IMR-90 (cell line): Measurements from ENCODE around the gene COL1A1. TPM values are rescaled to one million over a fixed set of nuclear protein-coding genes. Genes with fewer than 3 reads are reported as not detected.

Experiments used
- ATAC-seq: fragments of 200-7000 bp; cut with Tn5 transposase; 2 replicates; pipeline ENCODE4 v1.9.1; 2020; ENCODE audit warnings: low read depth, mild to moderate bottlenecking, moderate library complexity
- BruUV-seq: library from RNA; stranded (reverse); fragments of 400-500 nt; replicated peaks from 2 replicates; lab custom pipeline; 2021; lab: Mats Ljungman, UMichigan
- CTCF ChIA-PET: fragments of 300-600 bp; formaldehyde crosslinking; extraction: SDS; loops from one replicate; lab custom pipeline; 2021; ENCODE audit warnings: antibody characterized with exemption; lab: Yijun Ruan, JAX
- POLR2A ChIA-PET: fragments of 300-600 bp; sonication (Branson Sonifier 250); formaldehyde crosslinking; loops from one replicate; lab custom pipeline; 2022; ENCODE audit warnings: antibody characterized with exemption; ENCODE audit not compliant: unreplicated experiment; lab: Charles Lee
- DNase-seq: peaks from one replicate; pipeline ENCODE4 v3.0.0; 2013
- H2AFZ ChIP-seq: replicated peaks from 2 replicates; pipeline ENCODE3; 2013; ENCODE audit warnings: low read length, mild to moderate bottlenecking; ENCODE audit not compliant: poor library complexity
- H2AK5ac ChIP-seq: 2 replicates; pipeline ENCODE4 v1.6.1; 2013; ENCODE audit warnings: low read depth, low read length, inconsistent platforms
- H2AK9ac ChIP-seq: replicated peaks from 2 replicates; pipeline ENCODE3; 2013; ENCODE audit warnings: mild to moderate bottlenecking, low read depth, low read length, moderate library complexity; ENCODE audit not compliant: poor library complexity
- H2BK120ac ChIP-seq: 2 replicates; pipeline ENCODE4 v1.6.1; 2013; ENCODE audit warnings: low read depth, low read length, inconsistent platforms
- H2BK15ac ChIP-seq: 3 replicates; pipeline ENCODE4 v1.6.1; 2013; ENCODE audit warnings: low read depth, low read length, inconsistent platforms
- H2BK20ac ChIP-seq: 2 replicates; pipeline ENCODE4 v1.6.1; 2013; ENCODE audit warnings: low read depth, mild to moderate bottlenecking, inconsistent platforms, low read length, moderate library complexity
- H2BK5ac ChIP-seq: 2 replicates; pipeline ENCODE4 v1.6.1; 2013; ENCODE audit warnings: mild to moderate bottlenecking, low read depth, low read length, inconsistent platforms; ENCODE audit not compliant: poor library complexity, severe bottlenecking
- H3K14ac ChIP-seq: replicated peaks from 2 replicates; pipeline ENCODE4 v1.6.1; 2013; ENCODE audit warnings: low read depth, low read length, inconsistent platforms
- H3K18ac ChIP-seq: 2 replicates; pipeline ENCODE4 v1.6.1; 2013; ENCODE audit warnings: low read depth, low read length, control low read depth
- H3K23ac ChIP-seq: 2 replicates; pipeline ENCODE4 v1.6.1; 2013; ENCODE audit warnings: low read depth, low read length, inconsistent platforms
- H3K27ac ChIP-seq: 2 replicates; pipeline ENCODE4 v1.5.1; 2013; ENCODE audit warnings: mild to moderate bottlenecking, control low read depth, low read length; ENCODE audit not compliant: insufficient read depth
- H3K27me3 ChIP-seq: 2 replicates; pipeline ENCODE4 v1.6.1; 2013; ENCODE audit warnings: low read length; ENCODE audit not compliant: control insufficient read depth, insufficient read depth
- H3K36me3 ChIP-seq: 2 replicates; pipeline ENCODE4 v1.6.1; 2013; ENCODE audit warnings: low read length, mixed read lengths; ENCODE audit not compliant: control insufficient read depth, insufficient read depth
- H3K4ac ChIP-seq: 2 replicates; pipeline ENCODE4 v1.6.1; 2013; ENCODE audit warnings: low read depth, low read length, inconsistent platforms
- H3K4me1 ChIP-seq: 2 replicates; pipeline ENCODE4 v1.6.1; 2013; ENCODE audit warnings: low read length, mixed read lengths; ENCODE audit not compliant: control insufficient read depth, insufficient read depth
- H3K4me2 ChIP-seq: 2 replicates; pipeline ENCODE4 v1.6.1; 2013; ENCODE audit warnings: low read depth, mild to moderate bottlenecking, control low read depth, low read length, moderate library complexity
- H3K4me3 ChIP-seq: 2 replicates; pipeline ENCODE4 v1.5.1; 2013; ENCODE audit warnings: low read depth, mild to moderate bottlenecking, control low read depth, low read length, moderate library complexity; ENCODE audit not compliant: insufficient read depth
- H3K56ac ChIP-seq: 2 replicates; pipeline ENCODE4 v1.6.1; 2013; ENCODE audit warnings: low read length, inconsistent platforms; ENCODE audit not compliant: insufficient read depth; ENCODE audit errors: extremely low read depth
- H3K79me1 ChIP-seq, 2 experiments: 2 replicates each; pipeline ENCODE4 v1.6.1; 2013; ENCODE audit warnings: low read length in 2 of 2, inconsistent platforms in 1 of 2, low read depth in 1 of 2
- H3K9ac ChIP-seq: 2 replicates; pipeline ENCODE4 v1.6.1; 2013; ENCODE audit warnings: low read depth, low read length, control low read depth
- H3K9me1 ChIP-seq: 2 replicates; pipeline ENCODE4 v1.6.1; 2013; ENCODE audit warnings: low read length, inconsistent platforms; ENCODE audit not compliant: insufficient read depth
- H3K9me3 ChIP-seq: 2 replicates; pipeline ENCODE4 v1.6.1; 2013; ENCODE audit warnings: low read length; ENCODE audit not compliant: control insufficient read depth, insufficient read depth
- H4K20me1 ChIP-seq: 2 replicates; pipeline ENCODE4 v1.6.1; 2013; ENCODE audit warnings: low read length, inconsistent platforms; ENCODE audit not compliant: insufficient read depth
- H4K5ac ChIP-seq: 2 replicates; pipeline ENCODE4 v1.6.1; 2013; ENCODE audit warnings: mild to moderate bottlenecking, low read depth, low read length, control low read depth
- H4K8ac ChIP-seq, 2 experiments: 2 replicates each; pipeline ENCODE4 v1.6.1; 2013; ENCODE audit warnings: low read depth in 2 of 2, low read length in 2 of 2, control low read depth in 1 of 2, inconsistent platforms in 1 of 2
- H4K91ac ChIP-seq: 2 replicates; pipeline ENCODE4 v1.6.1; 2013; ENCODE audit warnings: low read depth, low read length, inconsistent platforms; ENCODE audit not compliant: insufficient read depth
- MAFK ChIP-seq: IDR thresholded peaks from 2 replicates; pipeline ENCODE4 v1.6.1; 2012; ENCODE audit warnings: low read depth, low read length, improper control_type of control experiment
- USF2 ChIP-seq: fragments of 150-350 bp; IDR thresholded peaks from 2 replicates; pipeline ENCODE4 v1.6.1; 2017; ENCODE audit warnings: mild to moderate bottlenecking, antibody characterized with exemption, low read length, low read depth
- WGBS, 2 experiments: methylation state at CpG; one replicate each; pipeline versions ENCODE4 v1.1.5 to v1.1.7; 2013; ENCODE audit warnings: missing lambda C conversion rate in 2 of 2; ENCODE audit not compliant: insufficient read length in 1 of 2; ENCODE audit errors: extremely low coverage in 2 of 2; 5-methylcytosine and 5-hydroxymethylcytosine counted together
- dilution Hi-C: fragments of 300-500 bp; cut with HindIII; formaldehyde crosslinking; loops from one replicate; pipeline ENCODE4 v1.14.3; 2018; ENCODE audit warnings: low sequenced_read_pairs; ENCODE audit not compliant: unreplicated experiment
- in situ Hi-C: fragments of 300-500 bp; cut with MboI; formaldehyde crosslinking; loops from 3 replicates; pipeline ENCODE4 v1.14.3; 2019; ENCODE audit warnings: low sequenced_read_pairs, inconsistent platforms, mixed read lengths
- intact Hi-C: fragments of 100-400 bp; cut with micrococcal nuclease; formaldehyde crosslinking; loops from 2 replicates; pipeline ENCODE4 v1.10.0; 2022
- polyA plus RNA-seq, 3 experiments: library from polyadenylated mRNA; depleted of rRNA; stranded (reverse); fragments of >200 nt; gene quantifications; 2 replicates each; pipeline ENCODE4 v1.2.3, GENCODE V29; 2012; ENCODE audit warnings: low replicate concordance in 1 of 3
- total RNA-seq: library from RNA; depleted of rRNA; stranded (reverse); fragments of >200 nt; gene quantifications from 2 replicates; pipeline ENCODE4 v1.2.3, GENCODE V29; 2012

COL1A1 gene
- total and polyA plus RNA-seq, 2 of the 4 experiments (the other 2 are of a cell fraction): 2,180 to 4,350 TPM

GRCh38 chr17:50207315-50207714 is 5.9 kb upstream of the COL1A1 start:
- Histone ChIP-seq H2BK15ac (peak overlapping the region; percentile 99; the same call in 2 of the 3 replicates), H2AK9ac (peak overlapping the region; percentile 87), H3K4ac (peak overlapping the region; percentile 99), H3K9me3 (no peaks in the 10 kb centered on the region), H4K5ac (peak overlapping the region; percentile 13; the same call in 1 of the 2 replicates), H3K9ac (peak overlapping the region; percentile 70; the same call in 1 of the 2 replicates), H3K56ac (peak overlapping the region; percentile 36; the same call in 1 of the 2 replicates), H3K79me1 (peaks cover 24 to 79% of the 10 kb centered on the region in 2 experiments; a peak in 3 of 4 replicates), H3K9me1 (peaks cover 38% of the 10 kb centered on the region), H3K36me3 (no peaks in the 10 kb centered on the region), H4K91ac (peak overlapping the region; percentile 99), H3K14ac (peak overlapping the region; percentile 93), H2BK120ac (peak overlapping the region; percentile 99), H3K4me2 (peak overlapping the region; percentile 17; the same call in 1 of the 2 replicates), H2BK5ac (peak overlapping the region; percentile 91), H2BK20ac (peak overlapping the region; percentile 98), H4K20me1 (no peaks in the 10 kb centered on the region), H2AK5ac (peak overlapping the region; percentile 100; the same call in 1 of the 2 replicates), H3K23ac (peak overlapping the region; percentile 84), H3K18ac (peak overlapping the region; percentile 71), H3K27ac (peak overlapping the region; percentile 95), H2AFZ (no peak overlapping the region), H3K4me1 (peaks cover 75% of the 10 kb centered on the region), H3K27me3 (no peaks in the 10 kb centered on the region), H4K8ac (peak overlapping the region; percentile 39 to 85; a peak in 3 of 4 replicates), H3K4me3 (no peak overlapping the region)
- in situ Hi-C loops: no loop called here
- intact Hi-C loops: no loop called here
- WGBS, 2 experiments: 47% methylated on average over 2 of the region's 5 CpGs; no CpG with 5 or more reads in 1 of the 2 experiments
- POLR2A ChIA-PET: interaction anchor here (0.6 to 8.6 kb wide), 3 partner anchors 9 to 60 kb away, joined by 4 to 149 read pairs (median 4); no protein-coding TSS in a partner anchor
- no TSS peak for BruUV-seq
- dilution Hi-C loops: no loop called here
- TF ChIP-seq USF2: 0 out of 2 replicates have a peak, but pooled peaks have one; percentile 15
- no peak for TF ChIP-seq MAFK
- CTCF ChIA-PET: no interaction called here
- DNase-seq (no peak), ATAC-seq (no peak)
